Erythroblast (primary cell): Measurements from ENCODE around the gene B4GAT1.
"Not testable (repeated sequence)": the region's sequence is repeated elsewhere in the genome, so short reads cannot be mapped to it uniquely, and the experiment has no call there.

Experiments
- GATA1 ChIP-seq: IDR thresholded peaks from 2 replicates; pipeline ENCODE4 v1.6.1; 2011; ENCODE audit warnings: low read depth, mild to moderate bottlenecking, control low read depth, low read length, moderate library complexity
- POLR2A ChIP-seq: IDR thresholded peaks from 2 replicates; pipeline ENCODE4 v1.6.1; 2011; ENCODE audit warnings: mild to moderate bottlenecking, low read length

DNA sequence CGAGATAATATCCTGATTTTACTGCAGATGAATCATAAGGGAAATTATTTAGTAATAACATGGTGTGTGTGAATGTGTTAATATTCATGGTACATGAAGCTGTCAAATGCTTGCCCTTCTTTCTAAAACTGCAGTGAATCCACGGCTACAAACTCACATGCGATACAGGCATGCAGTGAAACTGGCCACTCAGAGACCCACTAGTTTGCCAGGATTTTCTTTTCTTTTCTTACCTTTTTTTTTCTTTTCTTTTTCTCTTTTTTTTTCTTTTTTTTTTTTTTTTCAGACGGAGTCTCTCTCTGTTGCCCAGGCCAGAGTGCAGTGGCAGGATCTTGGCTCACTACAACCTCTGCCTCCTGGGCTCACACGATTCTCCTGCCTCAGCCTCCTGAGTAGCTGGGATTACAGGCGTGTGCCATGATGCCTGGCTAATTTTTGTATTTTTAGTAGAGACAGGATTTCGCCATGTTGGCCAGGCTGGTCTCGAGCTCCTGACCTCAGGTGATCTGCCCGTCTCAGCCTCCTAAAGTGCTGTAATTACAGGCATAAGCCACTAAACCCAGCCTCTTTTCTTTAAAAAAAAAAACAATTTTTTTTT is 26.4 kb upstream of the B4GAT1 start:
- not testable (repeated sequence) for TF ChIP-seq POLR2A, GATA1
